GM12865 (cell line): ENCODE results near the gene COX19.

Experiments
- DNase-seq: peaks from one replicate; pipeline ENCODE4 v3.0.0; 2010; ENCODE audit warnings: low read depth
- H3K4me3 ChIP-seq: 2 replicates; pipeline ENCODE4 v1.5.1; 2011; ENCODE audit warnings: mild to moderate bottlenecking, low read depth, low read length, control low read depth
- CTCF ChIP-seq: IDR thresholded peaks from 2 replicates; pipeline ENCODE4 v1.5.1; 2011; ENCODE audit warnings: low read length, control low read depth, low read depth, inconsistent platforms; ENCODE audit not compliant: insufficient read depth; ENCODE audit errors: missing control alignments

COX19 gene

GRCh38 chr7:923108-924041 is 52.0 kb downstream of the COX19 start:
- DNase-seq: peak; percentile 97
- peak overlapping the region; percentile 94 for H3K4me3 ChIP-seq

GRCh38 chr7:922334-923107 is 52.8 kb downstream of the COX19 start:
- no peak for TF ChIP-seq CTCF
- DNase-seq: no peak
- H3K4me3 ChIP-seq: peak overlapping the region; percentile 94

More at GRCh38 chr7:923108-924041, 52.0 kb downstream of the COX19 start:
- TF ChIP-seq CTCF: no peak

GRCh38 chr7:921581-922333 is 53.6 kb downstream of the COX19 start:
- no peak for DNase-seq
- no peak for TF ChIP-seq CTCF
- H3K4me3 ChIP-seq: peak overlapping the region; percentile 94

- no peak for DNase-seq
- no peak for TF ChIP-seq CTCF
- no peak overlapping the region for H3K4me3 ChIP-seq
Measured at GRCh38 chr7:921071-921461, 54.3 kb downstream of the COX19 start.

- DNase-seq: no peak
- no peak overlapping the region for H3K4me3 ChIP-seq
- no peak for TF ChIP-seq CTCF
Measured at GRCh38 chr7:920351-921070, 54.8 kb downstream of the COX19 start.

GRCh38 chr7:919924-920341 is 55.4 kb downstream of the COX19 start:
- H3K4me3 ChIP-seq: no peak overlapping the region
- DNase-seq: no peak
- TF ChIP-seq CTCF: no peak
